Neural cell (in vitro differentiated cells): ENCODE data around the gene RPL41. TPM values are rescaled to one million over a fixed set of nuclear protein-coding genes. Genes with fewer than 3 reads are reported as not detected.
A peak's percentile ranks its signal among the peaks of the same experiment; 100 is the strongest.

Experiments
- H2AFZ ChIP-seq: fragments of 200-600, 300-800 bp; sonication (generic), shearing (Covaris generic); 2 replicates; pipeline ENCODE4 v1.6.0; 2014; ENCODE audit warnings: low read depth, mild to moderate bottlenecking, antibody characterized with exemption, low read length, moderate library complexity
- H3F3A ChIP-seq: fragments of 200-600 bp; shearing (Covaris generic); 2 replicates; pipeline ENCODE4 v1.6.1; 2016; ENCODE audit warnings: mild to moderate bottlenecking, moderate library complexity, mixed read lengths, antibody characterized with exemption, low read length; ENCODE audit not compliant: insufficient read depth, poor library complexity, severe bottlenecking
- H3K27ac ChIP-seq: fragments of 200-600, 300-800 bp; sonication (generic), shearing (Covaris generic); 2 replicates; pipeline ENCODE4 v1.5.1; 2014; ENCODE audit warnings: mild to moderate bottlenecking, low read length, moderate library complexity
- H3K27me3 ChIP-seq: fragments of 300-800, 200-600 bp; sonication (generic), shearing (Covaris generic); 2 replicates; pipeline ENCODE4 v1.6.0; 2014; ENCODE audit warnings: mild to moderate bottlenecking, low read depth, low read length, moderate library complexity; ENCODE audit not compliant: insufficient read depth
- H3K36me3 ChIP-seq: fragments of 300-800, 200-600 bp; sonication (generic), shearing (Covaris generic); 2 replicates; pipeline ENCODE4 v1.5.1; 2014; ENCODE audit warnings: mild to moderate bottlenecking, antibody characterized with exemption, low read length, moderate library complexity; ENCODE audit not compliant: insufficient read depth
- H3K4me2 ChIP-seq: fragments of 300-800, 200-600 bp; sonication (generic), shearing (Covaris generic); 2 replicates; pipeline ENCODE4 v1.6.0; 2014; ENCODE audit warnings: mild to moderate bottlenecking, low read length
- H3K4me3 ChIP-seq: fragments of 300-800, 200-600 bp; sonication (generic), shearing (Covaris generic); 2 replicates; pipeline ENCODE4 v1.5.1; 2014; ENCODE audit warnings: mild to moderate bottlenecking, low read length, moderate library complexity
- H3K79me2 ChIP-seq: fragments of 200-600 bp; shearing (Covaris generic); replicated peaks from 2 replicates; pipeline ENCODE4 v1.6.0; 2014; ENCODE audit warnings: mild to moderate bottlenecking, low read length, moderate library complexity; ENCODE audit not compliant: insufficient read depth
- H3K9ac ChIP-seq: fragments of 300-800, 200-600 bp; sonication (generic), shearing (Covaris generic); 2 replicates; pipeline ENCODE4 v1.6.1; 2016; ENCODE audit warnings: mild to moderate bottlenecking, low read length, mixed read lengths
- H3K9me2 ChIP-seq: fragments of 200-600 bp; shearing (Covaris generic); 2 replicates; pipeline ENCODE4 v1.6.1; 2016; ENCODE audit warnings: mild to moderate bottlenecking, low read length, mixed read lengths; ENCODE audit not compliant: insufficient read depth
- H3K9me3 ChIP-seq: fragments of 200-600, 300-800 bp; sonication (generic), shearing (Covaris generic); 2 replicates; pipeline ENCODE4 v1.6.1; 2016; ENCODE audit warnings: mild to moderate bottlenecking, mixed run types, low read length, moderate library complexity, mixed read lengths
- H4K20me1 ChIP-seq: fragments of 200-600 bp; shearing (Covaris generic); 2 replicates; pipeline ENCODE4 v1.6.1; 2016; ENCODE audit warnings: mild to moderate bottlenecking, mixed run types; ENCODE audit not compliant: insufficient read depth
- EP300 ChIP-seq: fragments of 450-650 bp; conservative IDR thresholded peaks from 2 replicates; pipeline ENCODE4 v1.6.1; 2014; ENCODE audit warnings: antibody characterized with exemption, mild to moderate bottlenecking, moderate library complexity; ENCODE audit not compliant: poor library complexity, severe bottlenecking
- EZH2 ChIP-seq: fragments of 200-600, 300-800 bp; shearing (Covaris generic), sonication (generic); IDR thresholded peaks from 2 replicates; pipeline ENCODE4 v1.6.1; 2014; ENCODE audit warnings: antibody characterized with exemption, low read length, borderline replicate concordance, mild to moderate bottlenecking; ENCODE audit not compliant: insufficient read depth, poor library complexity, severe bottlenecking
- MXI1 ChIP-seq: fragments of 450-650 bp; conservative IDR thresholded peaks from 2 replicates; pipeline ENCODE4 v1.6.1; 2014; ENCODE audit warnings: antibody characterized with exemption, mild to moderate bottlenecking; ENCODE audit not compliant: poor library complexity, severe bottlenecking
- POLR2AphosphoS5 ChIP-seq: IDR thresholded peaks from 2 replicates; pipeline ENCODE4 v1.6.1; 2012
- RAD21 ChIP-seq: fragments of 450-650 bp; conservative IDR thresholded peaks from 2 replicates; pipeline ENCODE4 v1.6.1; 2014; ENCODE audit warnings: antibody characterized with exemption, mild to moderate bottlenecking, moderate library complexity
- SMC3 ChIP-seq: fragments of 450-650 bp; conservative IDR thresholded peaks from 2 replicates; pipeline ENCODE4 v1.6.1; 2014; ENCODE audit warnings: antibody characterized with exemption, mild to moderate bottlenecking, moderate library complexity; ENCODE audit not compliant: poor library complexity
- TAF1 ChIP-seq: IDR thresholded peaks from 2 replicates; pipeline ENCODE4 v1.6.1; 2012; ENCODE audit warnings: low read depth
- polyA plus RNA-seq: library from polyadenylated mRNA; depleted of rRNA; stranded (reverse); fragments of >200 nt; gene quantifications from 2 replicates; pipeline ENCODE4 v1.2.3, GENCODE V29; 2014
- TF ChIP-seq, protein P1 (sequence below): fragments of 450-650 bp; IDR thresholded peaks from 2 replicates; pipeline ENCODE4 v1.5.1; 2014; ENCODE audit warnings: antibody characterized with exemption, mild to moderate bottlenecking, moderate library complexity; ENCODE audit not compliant: poor library complexity, severe bottlenecking
- TF ChIP-seq, protein P2 (sequence below): IDR thresholded peaks from 2 replicates; pipeline ENCODE4 v1.6.1; 2012; ENCODE audit warnings: borderline replicate concordance

RPL41 gene
- polyA plus RNA-seq, 1 donor from 2014 or later = 2,186 TPM

DNA sequence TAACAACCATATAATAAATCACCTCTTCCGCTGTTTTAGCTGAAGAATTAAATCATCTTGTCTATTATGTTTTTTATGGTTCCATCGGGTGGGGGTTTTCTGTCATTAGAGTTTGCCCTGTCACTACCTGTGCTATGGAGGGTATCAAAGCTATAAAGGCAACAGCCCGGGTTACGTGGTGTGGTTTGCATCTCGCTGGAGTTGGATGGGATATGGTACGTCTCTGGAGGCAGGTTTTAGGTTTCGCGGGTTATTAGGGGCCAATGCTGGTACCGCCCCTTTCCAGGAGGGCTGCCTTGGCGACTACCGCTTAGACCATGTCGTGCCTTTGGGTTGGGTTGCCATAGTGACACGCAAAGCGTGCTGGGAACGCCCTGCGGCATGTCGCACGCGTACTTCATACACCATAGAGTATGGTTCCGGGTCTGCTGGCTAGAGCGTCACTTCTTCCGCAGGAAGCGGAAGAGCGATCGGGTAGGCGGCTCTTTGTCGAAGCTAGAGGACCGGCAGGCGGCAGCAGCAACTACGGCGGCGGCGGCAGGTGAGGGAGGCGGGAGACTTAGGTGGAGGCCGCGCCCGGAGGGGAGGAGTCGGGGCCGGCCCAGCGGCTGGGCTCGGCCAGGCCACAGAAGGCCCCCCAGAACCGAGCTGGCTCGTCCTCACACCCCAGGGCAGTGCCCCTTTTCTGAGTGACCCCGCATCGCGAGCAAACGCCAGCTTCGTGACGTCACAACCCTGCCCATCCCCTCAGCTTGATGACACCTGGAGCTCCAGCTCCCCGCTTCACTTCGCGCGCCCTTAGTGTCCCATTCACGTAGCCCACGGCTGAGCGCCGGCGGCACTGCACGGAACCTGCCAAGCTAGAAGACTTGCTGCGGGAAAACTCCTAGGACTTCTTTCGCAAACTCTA is 1.6 kb downstream of the RPL41 start, which contains the start of gene ZC3H10:
ZC3H10 (plus strand) TSS at position 489 of the 910 bp plus-strand sequence. CDS start 2,297 bp downstream, outside the sequence.
- no peaks in the 10 kb centered on the region for H3K27me3 ChIP-seq
- no peaks in the 10 kb centered on the region for H3K9me3 ChIP-seq
- H4K20me1 ChIP-seq = no peaks in the 10 kb centered on the region
- peak within 1 kb of the TSS; percentile 93 for H3K27ac ChIP-seq
- no peaks in the 10 kb centered on the region for H3K36me3 ChIP-seq
- H3K4me3 ChIP-seq = peak within 1 kb of the TSS; percentile 69
- peak within 1 kb of the TSS; percentile 91 for H3K9ac ChIP-seq
- peaks cover 6% of the 10 kb centered on the region for H3F3A ChIP-seq
- no peaks in the 10 kb centered on the region for H3K9me2 ChIP-seq
- H3K79me2 ChIP-seq = peaks cover 28% of the 10 kb centered on the region
- H2AFZ ChIP-seq = peak within 1 kb of the TSS; percentile 70
- H3K4me2 ChIP-seq = peak within 1 kb of the TSS; percentile 100
- peak; percentile 52 for TF ChIP-seq SMC3
- TF ChIP-seq POLR2AphosphoS5 = peak; percentile 98
- TF ChIP-seq MXI1 = peak; percentile 98
- TF ChIP-seq, protein P1, sequence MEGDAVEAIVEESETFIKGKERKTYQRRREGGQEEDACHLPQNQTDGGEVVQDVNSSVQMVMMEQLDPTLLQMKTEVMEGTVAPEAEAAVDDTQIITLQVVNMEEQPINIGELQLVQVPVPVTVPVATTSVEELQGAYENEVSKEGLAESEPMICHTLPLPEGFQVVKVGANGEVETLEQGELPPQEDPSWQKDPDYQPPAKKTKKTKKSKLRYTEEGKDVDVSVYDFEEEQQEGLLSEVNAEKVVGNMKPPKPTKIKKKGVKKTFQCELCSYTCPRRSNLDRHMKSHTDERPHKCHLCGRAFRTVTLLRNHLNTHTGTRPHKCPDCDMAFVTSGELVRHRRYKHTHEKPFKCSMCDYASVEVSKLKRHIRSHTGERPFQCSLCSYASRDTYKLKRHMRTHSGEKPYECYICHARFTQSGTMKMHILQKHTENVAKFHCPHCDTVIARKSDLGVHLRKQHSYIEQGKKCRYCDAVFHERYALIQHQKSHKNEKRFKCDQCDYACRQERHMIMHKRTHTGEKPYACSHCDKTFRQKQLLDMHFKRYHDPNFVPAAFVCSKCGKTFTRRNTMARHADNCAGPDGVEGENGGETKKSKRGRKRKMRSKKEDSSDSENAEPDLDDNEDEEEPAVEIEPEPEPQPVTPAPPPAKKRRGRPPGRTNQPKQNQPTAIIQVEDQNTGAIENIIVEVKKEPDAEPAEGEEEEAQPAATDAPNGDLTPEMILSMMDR = peak; percentile 86
- TF ChIP-seq, protein P2, sequence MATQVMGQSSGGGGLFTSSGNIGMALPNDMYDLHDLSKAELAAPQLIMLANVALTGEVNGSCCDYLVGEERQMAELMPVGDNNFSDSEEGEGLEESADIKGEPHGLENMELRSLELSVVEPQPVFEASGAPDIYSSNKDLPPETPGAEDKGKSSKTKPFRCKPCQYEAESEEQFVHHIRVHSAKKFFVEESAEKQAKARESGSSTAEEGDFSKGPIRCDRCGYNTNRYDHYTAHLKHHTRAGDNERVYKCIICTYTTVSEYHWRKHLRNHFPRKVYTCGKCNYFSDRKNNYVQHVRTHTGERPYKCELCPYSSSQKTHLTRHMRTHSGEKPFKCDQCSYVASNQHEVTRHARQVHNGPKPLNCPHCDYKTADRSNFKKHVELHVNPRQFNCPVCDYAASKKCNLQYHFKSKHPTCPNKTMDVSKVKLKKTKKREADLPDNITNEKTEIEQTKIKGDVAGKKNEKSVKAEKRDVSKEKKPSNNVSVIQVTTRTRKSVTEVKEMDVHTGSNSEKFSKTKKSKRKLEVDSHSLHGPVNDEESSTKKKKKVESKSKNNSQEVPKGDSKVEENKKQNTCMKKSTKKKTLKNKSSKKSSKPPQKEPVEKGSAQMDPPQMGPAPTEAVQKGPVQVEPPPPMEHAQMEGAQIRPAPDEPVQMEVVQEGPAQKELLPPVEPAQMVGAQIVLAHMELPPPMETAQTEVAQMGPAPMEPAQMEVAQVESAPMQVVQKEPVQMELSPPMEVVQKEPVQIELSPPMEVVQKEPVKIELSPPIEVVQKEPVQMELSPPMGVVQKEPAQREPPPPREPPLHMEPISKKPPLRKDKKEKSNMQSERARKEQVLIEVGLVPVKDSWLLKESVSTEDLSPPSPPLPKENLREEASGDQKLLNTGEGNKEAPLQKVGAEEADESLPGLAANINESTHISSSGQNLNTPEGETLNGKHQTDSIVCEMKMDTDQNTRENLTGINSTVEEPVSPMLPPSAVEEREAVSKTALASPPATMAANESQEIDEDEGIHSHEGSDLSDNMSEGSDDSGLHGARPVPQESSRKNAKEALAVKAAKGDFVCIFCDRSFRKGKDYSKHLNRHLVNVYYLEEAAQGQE = peak; percentile 42
- TF ChIP-seq RAD21 = peak; percentile 31
- peak; percentile 82 for TF ChIP-seq EP300
- TF ChIP-seq EZH2 = no peak
- peak; percentile 90 for TF ChIP-seq TAF1

DNA sequence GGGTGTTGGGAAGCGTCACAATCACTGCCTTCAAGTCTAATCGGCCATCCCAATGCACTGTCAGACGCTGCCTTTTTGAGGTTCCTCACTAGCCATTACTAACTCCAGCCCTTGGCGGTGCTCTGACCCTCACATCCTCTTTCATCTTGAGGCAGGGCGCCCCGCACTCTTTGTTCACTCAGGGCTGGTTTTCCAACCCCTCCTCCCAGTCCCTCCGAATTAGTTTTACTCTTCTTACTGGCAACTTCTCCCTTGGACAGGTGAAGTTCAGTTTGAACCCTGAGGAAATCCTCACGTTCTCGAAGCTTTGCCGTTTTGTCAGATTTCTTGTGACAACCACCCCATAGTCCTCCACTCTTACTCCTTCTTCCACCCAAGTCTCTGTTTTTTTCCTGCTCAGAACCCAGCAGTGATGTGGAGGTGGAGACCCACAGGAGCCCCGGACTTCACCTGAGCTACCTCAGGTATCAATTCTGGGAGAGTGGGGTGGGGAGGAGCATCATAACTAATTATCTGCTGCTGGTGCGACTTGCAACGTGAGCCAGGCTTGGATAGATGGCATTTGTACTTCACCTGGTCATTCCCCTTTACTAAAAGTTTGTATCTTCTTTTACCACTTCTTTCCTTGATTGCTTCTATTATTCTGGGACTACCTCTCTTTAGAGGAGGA is 2.4 kb downstream of the RPL41 start:
- TF ChIP-seq, protein P1 = no peak
- TF ChIP-seq EZH2 = no peak
- TF ChIP-seq, protein P2 = no peak
- H3K4me3 ChIP-seq = peak overlapping the region; percentile 69
- H3K27me3 ChIP-seq = no peaks in the 10 kb centered on the region
- H3K36me3 ChIP-seq = no peaks in the 10 kb centered on the region
- peak overlapping the region; percentile 91 for H3K9ac ChIP-seq
- peak overlapping the region; percentile 100 for H3K4me2 ChIP-seq
- H3F3A ChIP-seq = peaks cover 6% of the 10 kb centered on the region
- H4K20me1 ChIP-seq = no peaks in the 10 kb centered on the region
- peak overlapping the region; percentile 93 for H3K27ac ChIP-seq
- H3K9me2 ChIP-seq = no peaks in the 10 kb centered on the region
- no peaks in the 10 kb centered on the region for H3K9me3 ChIP-seq
- H3K79me2 ChIP-seq = peaks cover 28% of the 10 kb centered on the region
- H2AFZ ChIP-seq = peak overlapping the region; percentile 70
